NCI-H1092 treated with DMSO at 0.1 percent for 48 hours (cell line): ENCODE data around the gene ALPG.

Experiments
- DNase-seq: peaks from one replicate; lab custom pipeline; 2025; lab: John Stamatoyannopoulos, UW

ALPG gene

GRCh38 chr2:232458051-232458660 lies 51.5 kb downstream of the ALPG start:
- DNase-seq: no peak

DNA sequence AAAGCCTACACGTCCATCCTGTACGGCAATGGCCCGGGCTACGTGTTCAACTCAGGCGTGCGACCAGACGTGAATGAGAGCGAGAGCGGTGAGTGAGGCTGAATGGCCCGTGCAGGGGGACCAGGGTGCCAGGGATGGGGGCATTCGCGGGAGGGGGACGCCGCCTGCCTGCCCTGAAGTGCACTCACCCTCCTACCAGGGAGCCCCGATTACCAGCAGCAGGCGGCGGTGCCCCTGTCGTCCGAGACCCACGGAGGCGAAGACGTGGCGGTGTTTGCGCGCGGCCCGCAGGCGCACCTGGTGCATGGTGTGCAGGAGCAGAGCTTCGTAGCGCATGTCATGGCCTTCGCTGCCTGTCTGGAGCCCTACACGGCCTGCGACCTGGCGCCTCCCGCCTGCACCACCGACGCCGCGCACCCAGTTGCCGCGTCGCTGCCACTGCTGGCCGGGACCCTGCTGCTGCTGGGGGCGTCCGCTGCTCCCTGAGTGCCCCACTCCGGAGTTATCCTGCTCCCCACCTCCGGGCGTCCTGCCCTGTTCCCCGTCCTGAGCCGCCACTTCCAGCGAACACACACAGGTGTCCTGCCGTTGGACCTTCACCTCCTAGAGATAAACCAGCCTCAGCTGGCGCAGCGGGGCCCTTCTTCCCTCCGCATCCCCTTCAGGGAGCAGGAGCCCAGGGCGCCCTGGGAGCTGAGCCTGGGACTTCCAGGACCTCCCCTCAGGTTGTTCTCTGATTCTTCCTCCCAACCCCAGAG lies 52.2 kb downstream of the ALPG start:
- no peak for DNase-seq

GRCh38 chr2:232459419-232460035 lies 52.9 kb downstream of the ALPG start:
- no peak for DNase-seq

- no peak for DNase-seq
Observed at GRCh38 chr2:232460171-232460570, 53.5 kb downstream of the ALPG start.
